HepG2 (cell line): ENCODE data around the gene ADARB1.

Experiments
- ATF3 ChIP-seq: sonication (generic); formaldehyde crosslinking; IDR thresholded peaks from 2 replicates; pipeline ENCODE4 v1.4.0; 2020; ENCODE audit warnings: missing genetic modification reagents
- CTCF ChIP-seq: sonication (generic); formaldehyde crosslinking; IDR thresholded peaks from 2 replicates; pipeline ENCODE4 v1.5.0; 2020; ENCODE audit warnings: mild to moderate bottlenecking, missing genetic modification reagents, moderate library complexity
- NONO ChIP-seq, 2 experiments: fragments of 450-650 bp in 1 of 2; sonication (generic) in 1 of 2; formaldehyde crosslinking in 1 of 2; IDR thresholded peaks in 1 of 2; conservative IDR thresholded peaks in 1 of 2; 2 replicates each; pipeline versions ENCODE4 v1.6.1 to v1.8.0; 2017 to 2022; ENCODE audit warnings: mild to moderate bottlenecking in 1 of 2, missing genetic modification reagents in 1 of 2, moderate library complexity in 1 of 2
- NR1H2 ChIP-seq: sonication (generic); formaldehyde crosslinking; IDR thresholded peaks from 2 replicates; pipeline ENCODE4 v1.8.1; 2022; ENCODE audit warnings: low read depth, missing genetic modification reagents, borderline replicate concordance
- POLR2AphosphoS5 ChIP-seq: IDR thresholded peaks from 2 replicates; pipeline ENCODE4 v1.6.1; 2012; ENCODE audit warnings: low read depth, low read length
- RFX5 ChIP-seq: IDR thresholded peaks from 2 replicates; pipeline ENCODE4 v1.6.1; 2011; ENCODE audit warnings: low read depth, low read length, improper control_type of control experiment
- TCF7L2 ChIP-seq: IDR thresholded peaks from 2 replicates; pipeline ENCODE4 v1.6.1; 2011; ENCODE audit warnings: mild to moderate bottlenecking, low read depth, low read length, moderate library complexity
- TGIF2 ChIP-seq: IDR thresholded peaks from 2 replicates; pipeline ENCODE4 v1.6.1; 2016; ENCODE audit warnings: control low read depth, missing compliant biosample characterization
- XRCC5 ChIP-seq: fragments of 200-400 bp; formaldehyde crosslinking; optimal IDR thresholded peaks from 2 replicates; pipeline ENCODE3; 2017; ENCODE audit warnings: mild to moderate bottlenecking, low read length
- ZZZ3 ChIP-seq: sonication (generic); formaldehyde crosslinking; IDR thresholded peaks from 2 replicates; pipeline ENCODE4 v1.4.0; 2020; ENCODE audit warnings: missing genetic modification reagents, mild to moderate bottlenecking, borderline replicate concordance
- TF ChIP-seq, protein P1 (sequence below): sonication (generic); formaldehyde crosslinking; conservative IDR thresholded peaks from 2 replicates; pipeline ENCODE4 v1.4.0; 2020; ENCODE audit warnings: missing genetic modification reagents

- TF ChIP-seq XRCC5 (no peak), ZZZ3 (CRISPR knock-in tag) (no peak), CTCF (CRISPR knock-in tag) (no peak), ATF3 (no peak), NONO (IDR thresholded peaks at IDR 0.05) (no peak), NONO (CRISPR knock-in tag; conservative IDR thresholded peaks at IDR 0.05) (no peak), NR1H2 (CRISPR knock-in tag) (no peak), TCF7L2 (no peak), POLR2AphosphoS5 (no peak), TGIF2 (no peak), RFX5 (no peak)
- TF ChIP-seq, protein P1, sequence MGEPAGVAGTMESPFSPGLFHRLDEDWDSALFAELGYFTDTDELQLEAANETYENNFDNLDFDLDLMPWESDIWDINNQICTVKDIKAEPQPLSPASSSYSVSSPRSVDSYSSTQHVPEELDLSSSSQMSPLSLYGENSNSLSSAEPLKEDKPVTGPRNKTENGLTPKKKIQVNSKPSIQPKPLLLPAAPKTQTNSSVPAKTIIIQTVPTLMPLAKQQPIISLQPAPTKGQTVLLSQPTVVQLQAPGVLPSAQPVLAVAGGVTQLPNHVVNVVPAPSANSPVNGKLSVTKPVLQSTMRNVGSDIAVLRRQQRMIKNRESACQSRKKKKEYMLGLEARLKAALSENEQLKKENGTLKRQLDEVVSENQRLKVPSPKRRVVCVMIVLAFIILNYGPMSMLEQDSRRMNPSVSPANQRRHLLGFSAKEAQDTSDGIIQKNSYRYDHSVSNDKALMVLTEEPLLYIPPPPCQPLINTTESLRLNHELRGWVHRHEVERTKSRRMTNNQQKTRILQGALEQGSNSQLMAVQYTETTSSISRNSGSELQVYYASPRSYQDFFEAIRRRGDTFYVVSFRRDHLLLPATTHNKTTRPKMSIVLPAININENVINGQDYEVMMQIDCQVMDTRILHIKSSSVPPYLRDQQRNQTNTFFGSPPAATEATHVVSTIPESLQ = no peak
Observed at GRCh38 chr21:45081636-45082035, 7.3 kb downstream of the ADARB1 start.
